Lower lobe of right lung (tissue), 2 donors: ENCODE measurements around the gene PDGFB. TPM values are rescaled to one million over a fixed set of nuclear protein-coding genes. Genes with fewer than 3 reads are reported as not detected.

Source experiments
- ATAC-seq, 2 donors: fragments of 200-7000 bp; cut with Tn5 transposase; one replicate each; pipeline ENCODE4 v1.9.1; 2020 to 2022; ENCODE audit warnings: mild to moderate bottlenecking in 2 of 2, moderate library complexity in 2 of 2
- DNase-seq: peaks from one replicate; pipeline ENCODE4 v3.0.0-alpha.2; 2020
- H3K27ac ChIP-seq: fragments of 200-600 bp; one replicate; pipeline ENCODE4 v1.8.0; 2022
- H3K27me3 ChIP-seq: fragments of 200-600 bp; one replicate; pipeline ENCODE4 v1.8.0; 2022; ENCODE audit warnings: low read depth
- H3K36me3 ChIP-seq: fragments of 200-600 bp; one replicate; pipeline ENCODE4 v1.8.0; 2022; ENCODE audit warnings: mild to moderate bottlenecking
- H3K4me1 ChIP-seq: fragments of 200-600 bp; one replicate; pipeline ENCODE4 v1.8.0; 2022
- H3K4me3 ChIP-seq: fragments of 200-600 bp; one replicate; pipeline ENCODE4 v1.8.0; 2022; ENCODE audit warnings: mild to moderate bottlenecking
- H3K9me3 ChIP-seq: fragments of 200-600 bp; one replicate; pipeline ENCODE4 v1.8.0; 2022
- intact Hi-C: fragments of 100-400 bp; cut with DNase I; formaldehyde crosslinking; loops from one replicate; pipeline ENCODE4 v1.11.0; 2022
- total RNA-seq: library from RNA; stranded (reverse); fragmentation: NEBNext Ultra II Directional; extraction: Animal tissue kit (Norgen Biotek cat#: 25700); gene quantifications from one replicate; pipeline ENCODE4 v1.2.1, GENCODE V29; 2021
- TF ChIP-seq, protein P1 (sequence below): fragments of 200-600 bp; IDR thresholded peaks from one replicate; pipeline ENCODE4 v1.8.0; 2022; ENCODE audit warnings: antibody characterized with exemption, mild to moderate bottlenecking
- donor health status: DM: no; HTN: yes; CAD: no; lungs with severe emphysema.

PDGFB gene
- total RNA-seq, 1 donor from 2014 or later: 30.5 TPM

DNA sequence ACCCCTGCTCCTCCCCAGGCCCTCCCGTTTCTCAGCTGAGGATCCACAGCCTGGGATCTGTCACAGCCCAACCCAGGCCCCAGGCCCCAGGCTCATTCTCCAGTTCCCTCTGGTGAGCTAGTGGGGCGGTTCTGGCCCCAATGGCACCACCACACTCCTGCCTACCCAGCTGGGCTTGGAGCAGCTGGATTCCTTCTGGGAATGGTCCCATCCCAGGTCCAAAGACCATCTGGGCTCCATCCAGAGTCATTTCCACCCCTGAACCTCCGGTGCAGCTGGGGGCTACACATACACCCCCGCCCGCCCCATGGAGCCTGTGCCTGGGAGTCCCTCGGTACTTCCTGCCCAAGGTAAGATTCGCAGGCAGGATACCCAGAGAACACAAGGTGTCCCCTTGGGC lies 35.5 kb upstream of the PDGFB start:
- intact Hi-C loops: no loop called here
- TF ChIP-seq, protein P1, sequence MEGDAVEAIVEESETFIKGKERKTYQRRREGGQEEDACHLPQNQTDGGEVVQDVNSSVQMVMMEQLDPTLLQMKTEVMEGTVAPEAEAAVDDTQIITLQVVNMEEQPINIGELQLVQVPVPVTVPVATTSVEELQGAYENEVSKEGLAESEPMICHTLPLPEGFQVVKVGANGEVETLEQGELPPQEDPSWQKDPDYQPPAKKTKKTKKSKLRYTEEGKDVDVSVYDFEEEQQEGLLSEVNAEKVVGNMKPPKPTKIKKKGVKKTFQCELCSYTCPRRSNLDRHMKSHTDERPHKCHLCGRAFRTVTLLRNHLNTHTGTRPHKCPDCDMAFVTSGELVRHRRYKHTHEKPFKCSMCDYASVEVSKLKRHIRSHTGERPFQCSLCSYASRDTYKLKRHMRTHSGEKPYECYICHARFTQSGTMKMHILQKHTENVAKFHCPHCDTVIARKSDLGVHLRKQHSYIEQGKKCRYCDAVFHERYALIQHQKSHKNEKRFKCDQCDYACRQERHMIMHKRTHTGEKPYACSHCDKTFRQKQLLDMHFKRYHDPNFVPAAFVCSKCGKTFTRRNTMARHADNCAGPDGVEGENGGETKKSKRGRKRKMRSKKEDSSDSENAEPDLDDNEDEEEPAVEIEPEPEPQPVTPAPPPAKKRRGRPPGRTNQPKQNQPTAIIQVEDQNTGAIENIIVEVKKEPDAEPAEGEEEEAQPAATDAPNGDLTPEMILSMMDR: no peak
- Histone ChIP-seq H3K27ac (no peak overlapping the region), H3K4me1 (peaks cover 62% of the 10 kb centered on the region), H3K4me3 (no peak overlapping the region), H3K36me3 (no peaks in the 10 kb centered on the region), H3K9me3 (no peaks in the 10 kb centered on the region), H3K27me3 (no peaks in the 10 kb centered on the region)
- ATAC-seq (no peak), DNase-seq (no peak)

- no peaks in the 10 kb centered on the region for H3K9me3 ChIP-seq
- H3K27me3 ChIP-seq: no peaks in the 10 kb centered on the region
- H3K4me1 ChIP-seq: peaks cover 61% of the 10 kb centered on the region
- TF ChIP-seq, protein P1: no peak
- H3K36me3 ChIP-seq: no peaks in the 10 kb centered on the region
- DNase-seq (no peak), ATAC-seq (no peak)
- intact Hi-C loops: no loop called here
- H3K27ac ChIP-seq: no peak overlapping the region
- no peak overlapping the region for H3K4me3 ChIP-seq
Measured at GRCh38 chr22:39279170-39279850, 34.5 kb upstream of the PDGFB start.

DNA sequence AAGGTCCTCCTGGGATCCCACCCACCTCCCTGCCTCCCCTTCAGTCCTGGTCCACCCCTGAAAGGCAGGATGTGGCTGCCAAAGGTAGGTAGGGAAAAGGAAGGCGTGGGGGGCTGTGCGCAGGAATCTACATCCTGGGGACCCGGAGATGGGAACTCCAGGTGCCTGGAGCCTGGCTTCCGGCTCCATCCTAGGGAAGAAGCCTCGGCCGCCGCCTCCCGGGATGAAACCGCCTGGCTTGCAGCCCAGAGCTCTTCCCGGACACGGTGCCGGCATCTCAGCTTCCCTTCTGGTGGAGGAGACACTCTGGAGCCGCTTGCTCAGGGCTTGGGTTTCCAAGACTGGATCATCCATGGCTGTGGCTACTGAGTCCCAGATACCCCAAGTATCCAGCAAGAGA lies 33.3 kb upstream of the PDGFB start:
- TF ChIP-seq, protein P1: no peak
- intact Hi-C loops: no loop called here
- H3K27ac ChIP-seq: peak overlapping the region; percentile 49
- peaks cover 48% of the 10 kb centered on the region for H3K4me1 ChIP-seq
- no peak overlapping the region for H3K4me3 ChIP-seq
- H3K9me3 ChIP-seq: no peaks in the 10 kb centered on the region
- no peaks in the 10 kb centered on the region for H3K27me3 ChIP-seq
- ATAC-seq: no peak
- DNase-seq: no peak
- no peaks in the 10 kb centered on the region for H3K36me3 ChIP-seq

DNA sequence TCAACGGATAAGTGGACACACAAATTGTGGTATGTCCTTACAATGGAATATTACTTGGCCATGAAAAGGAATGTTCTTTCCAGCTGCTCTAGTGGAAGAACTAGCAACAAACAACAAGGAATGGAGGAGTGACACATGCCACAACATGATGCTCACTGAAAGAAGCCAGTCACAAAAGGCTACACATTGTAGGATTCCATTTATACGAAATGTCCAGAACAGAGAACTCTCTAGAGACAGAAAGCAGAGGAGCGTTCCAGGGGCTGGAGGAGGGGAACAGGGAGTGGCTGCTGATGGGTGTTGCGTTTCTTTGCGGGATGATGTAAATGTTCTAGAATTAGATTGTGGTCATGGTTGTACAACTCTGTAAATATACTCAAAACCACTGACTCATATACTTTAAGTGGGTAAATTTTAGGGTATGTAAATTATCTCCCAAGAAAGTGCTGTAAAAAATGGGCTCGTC lies 32.4 kb upstream of the PDGFB start:
- TF ChIP-seq, protein P1: no peak
- Histone ChIP-seq H3K9me3 (no peaks in the 10 kb centered on the region), H3K27ac (peak overlapping the region; percentile 11), H3K4me1 (peaks cover 39% of the 10 kb centered on the region), H3K27me3 (no peaks in the 10 kb centered on the region), H3K36me3 (no peaks in the 10 kb centered on the region), H3K4me3 (no peak overlapping the region)
- intact Hi-C loops: no loop called here
- ATAC-seq: peak; percentile 69 to 72
- no peak for DNase-seq

DNA sequence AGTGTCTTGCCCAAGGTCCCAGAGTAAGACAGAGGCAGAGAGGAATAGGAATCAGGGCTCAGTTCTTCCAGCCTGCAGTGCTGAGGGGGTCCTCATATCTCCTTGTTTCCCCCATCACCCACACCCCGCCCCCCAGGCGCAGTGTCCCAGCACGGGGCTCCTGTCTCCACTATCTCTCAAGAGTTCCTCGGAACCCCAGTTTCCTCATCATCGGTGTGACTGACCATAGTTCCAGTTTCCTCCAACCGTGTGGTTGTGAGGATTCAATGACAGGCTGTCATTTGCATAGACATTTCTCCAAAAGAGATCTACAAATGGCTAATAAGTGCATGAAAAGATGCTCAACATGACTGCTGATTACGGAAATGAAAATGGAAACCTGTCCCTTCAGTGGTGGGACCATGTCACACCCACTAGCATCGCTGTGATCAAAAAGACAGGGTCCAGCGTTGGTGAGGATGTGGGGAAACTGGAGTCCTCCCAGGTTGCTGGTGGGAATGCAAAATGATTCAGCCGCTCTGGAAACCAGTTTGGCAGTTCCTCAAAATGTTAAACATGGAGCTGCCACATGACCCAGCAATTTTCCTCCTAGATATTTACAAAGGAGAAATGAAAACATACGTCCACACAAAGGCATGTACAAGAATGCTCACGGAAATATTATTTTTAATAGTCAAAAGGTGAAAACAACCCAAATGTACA lies 31.8 kb upstream of the PDGFB start:
- DNase-seq (no peak), ATAC-seq (no peak)
- Histone ChIP-seq H3K4me1 (peaks cover 34% of the 10 kb centered on the region), H3K27ac (no peak overlapping the region), H3K27me3 (no peaks in the 10 kb centered on the region), H3K9me3 (no peaks in the 10 kb centered on the region), H3K36me3 (no peaks in the 10 kb centered on the region), H3K4me3 (no peak overlapping the region)
- intact Hi-C loops: no loop called here
- TF ChIP-seq, protein P1: no peak
